H9 (cell line): Measurements from ENCODE around the gene FBXL7. TPM values are rescaled to one million over a fixed set of nuclear protein-coding genes. Genes with fewer than 3 reads are reported as not detected.

Experiments
- DNase-seq: peaks from one replicate; pipeline ENCODE4 v3.0.0-alpha.2; 2017
- H2AFZ ChIP-seq: one replicate; pipeline ENCODE4 v1.6.1; 2013; ENCODE audit warnings: mild to moderate bottlenecking, low read length, control low read depth, moderate library complexity
- H2AK5ac ChIP-seq: 2 replicates; pipeline ENCODE4 v1.6.1; 2013; ENCODE audit warnings: low read length, control low read depth, mixed read lengths; ENCODE audit not compliant: insufficient read length
- H2BK120ac ChIP-seq: one replicate; pipeline ENCODE4 v1.6.1; 2013; ENCODE audit warnings: low read depth, mild to moderate bottlenecking, low read length, control low read depth, inconsistent platforms; ENCODE audit not compliant: poor library complexity, severe bottlenecking
- H2BK12ac ChIP-seq: 2 replicates; pipeline ENCODE4 v1.6.1; 2013; ENCODE audit warnings: low read length, control low read depth, mixed read lengths, low read depth; ENCODE audit not compliant: insufficient read length
- H2BK15ac ChIP-seq: 2 replicates; pipeline ENCODE4 v1.6.1; 2013; ENCODE audit warnings: low read depth, low read length, control low read depth
- H2BK20ac ChIP-seq: one replicate; pipeline ENCODE4 v1.6.1; 2013; ENCODE audit warnings: low read depth, mild to moderate bottlenecking, low read length, control low read depth, inconsistent platforms; ENCODE audit not compliant: poor library complexity, severe bottlenecking
- H2BK5ac ChIP-seq: 2 replicates; pipeline ENCODE4 v1.6.1; 2013; ENCODE audit warnings: low read length, control low read depth, mixed read lengths; ENCODE audit not compliant: insufficient read length
- H3K14ac ChIP-seq: 2 replicates; pipeline ENCODE4 v1.6.1; 2013; ENCODE audit warnings: low read length, control low read depth; ENCODE audit not compliant: insufficient read depth
- H3K18ac ChIP-seq: 2 replicates; pipeline ENCODE4 v1.6.1; 2013; ENCODE audit warnings: low read depth, mild to moderate bottlenecking, mixed read lengths, low read length, control low read depth; ENCODE audit not compliant: insufficient read length
- H3K23ac ChIP-seq: 2 replicates; pipeline ENCODE4 v1.6.1; 2013; ENCODE audit warnings: low read length, control low read depth, mixed read lengths, low read depth; ENCODE audit not compliant: insufficient read length
- H3K23me2 ChIP-seq: 2 replicates; pipeline ENCODE4 v1.6.1; 2013; ENCODE audit warnings: low read depth, mild to moderate bottlenecking, mixed read lengths, low read length, control low read depth; ENCODE audit not compliant: insufficient read length, poor library complexity, severe bottlenecking
- H3K27ac ChIP-seq: 2 replicates; pipeline ENCODE4 v1.5.1; 2013; ENCODE audit warnings: low read length, control low read depth, mixed read lengths, low read depth; ENCODE audit not compliant: insufficient read length
- H3K27me3 ChIP-seq: 2 replicates; pipeline ENCODE4 v1.6.1; 2013; ENCODE audit warnings: low read length, control low read depth, inconsistent platforms; ENCODE audit not compliant: insufficient read depth
- H3K4ac ChIP-seq: 2 replicates; pipeline ENCODE4 v1.6.1; 2013; ENCODE audit warnings: low read depth, mild to moderate bottlenecking, control low read depth, inconsistent platforms, low read length, moderate library complexity
- H3K4me1 ChIP-seq: 2 replicates; pipeline ENCODE4 v1.6.1; 2013; ENCODE audit warnings: low read length, control low read depth, inconsistent platforms; ENCODE audit not compliant: insufficient read depth
- H3K4me2 ChIP-seq: 2 replicates; pipeline ENCODE4 v1.6.1; 2013; ENCODE audit warnings: low read length, control low read depth, mixed read lengths; ENCODE audit not compliant: insufficient read length, insufficient read depth
- H3K56ac ChIP-seq: 2 replicates; pipeline ENCODE4 v1.6.1; 2013; ENCODE audit warnings: low read depth, mild to moderate bottlenecking, mixed read lengths, low read length, control low read depth; ENCODE audit not compliant: insufficient read length
- H3K79me1 ChIP-seq: 2 replicates; pipeline ENCODE4 v1.6.1; 2013; ENCODE audit warnings: low read depth, mild to moderate bottlenecking, moderate library complexity, low read length, control low read depth, inconsistent platforms; ENCODE audit not compliant: insufficient read depth, poor library complexity, severe bottlenecking
- H3K79me2 ChIP-seq: 2 replicates; pipeline ENCODE4 v1.6.1; 2013; ENCODE audit warnings: low read length, control low read depth, inconsistent platforms; ENCODE audit not compliant: insufficient read depth
- H3K9ac ChIP-seq: 2 replicates; pipeline ENCODE4 v1.6.1; 2013; ENCODE audit warnings: low read length, control low read depth, mixed read lengths; ENCODE audit not compliant: insufficient read length; ENCODE audit errors: extremely low read depth
- H3K9me3 ChIP-seq: one replicate; pipeline ENCODE4 v1.6.1; 2013; ENCODE audit warnings: low read depth, low read length, inconsistent platforms; ENCODE audit not compliant: control insufficient read depth
- H3T11ph ChIP-seq: one replicate; pipeline ENCODE4 v1.6.1; 2013; ENCODE audit warnings: mild to moderate bottlenecking, low read length, control low read depth, inconsistent platforms
- H4K20me1 ChIP-seq: one replicate; pipeline ENCODE4 v1.6.1; 2013; ENCODE audit not compliant: control insufficient read depth, insufficient read length, insufficient read depth
- H4K5ac ChIP-seq: 2 replicates; pipeline ENCODE4 v1.6.1; 2013; ENCODE audit warnings: low read depth, mild to moderate bottlenecking, mixed read lengths, low read length, control low read depth; ENCODE audit not compliant: insufficient read length
- H4K8ac ChIP-seq: replicated peaks from 2 replicates; pipeline ENCODE4 v1.6.1; 2013; ENCODE audit warnings: low read length, control low read depth, mixed read lengths, low read depth; ENCODE audit not compliant: insufficient read length
- H4K91ac ChIP-seq: 2 replicates; pipeline ENCODE4 v1.6.1; 2013; ENCODE audit warnings: low read depth, mild to moderate bottlenecking, moderate library complexity, mixed read lengths, low read length, control low read depth; ENCODE audit not compliant: insufficient read length
- H3K27ac Mint-ChIP-seq, 3 experiments: 2 replicates in 2 of 3; 3 replicates in 1 of 3; pipeline ENCODE4 v1.8.0; 2020 to 2021; ENCODE audit warnings: mixed read lengths in 3 of 3, mild to moderate bottlenecking in 1 of 3, moderate library complexity in 1 of 3
- H3K27me3 Mint-ChIP-seq: 2 replicates; pipeline ENCODE4 v1.8.0; 2021; ENCODE audit warnings: low read depth, mild to moderate bottlenecking, moderate library complexity, mixed read lengths
- H3K36me3 Mint-ChIP-seq, 3 experiments: 2 replicates in 2 of 3; 3 replicates in 1 of 3; pipeline ENCODE4 v1.8.0; 2020 to 2021; ENCODE audit warnings: low read depth in 3 of 3, mixed read lengths in 3 of 3; ENCODE audit not compliant: insufficient read depth in 1 of 3
- H3K4me1 Mint-ChIP-seq, 2 experiments: 2 replicates each; pipeline ENCODE4 v1.8.0; 2020; ENCODE audit warnings: mixed read lengths in 2 of 2
- H3K4me3 Mint-ChIP-seq, 2 experiments: 2 replicates in 1 of 2; 3 replicates in 1 of 2; pipeline ENCODE4 v1.8.0; 2020 to 2021; ENCODE audit warnings: mild to moderate bottlenecking in 2 of 2, mixed read lengths in 2 of 2, moderate library complexity in 1 of 2
- H3K9me3 Mint-ChIP-seq, 2 experiments: 2 replicates in 1 of 2; 3 replicates in 1 of 2; pipeline ENCODE4 v1.8.0; 2020; ENCODE audit warnings: mild to moderate bottlenecking in 2 of 2, mixed read lengths in 2 of 2, moderate library complexity in 1 of 2
- WGBS: extraction: QIAGEN DNeasy Blood & Tissue Kit; methylation state at CpG from one replicate; pipeline ENCODE4 v1.1.7; 2013; ENCODE audit warnings: missing lambda C conversion rate, low lambda C conversion rate, mixed read lengths; ENCODE audit not compliant: insufficient read length; ENCODE audit errors: extremely low coverage; 5-methylcytosine and 5-hydroxymethylcytosine counted together
- total RNA-seq: library from RNA; stranded (reverse); gene quantifications from 2 replicates; pipeline ENCODE4 v1.2.1, GENCODE V29; 2021
- TF ChIP-seq, protein P1 (sequence below): fragments of 200-600 bp; sonication (generic); conservative IDR thresholded peaks from 3 replicates; pipeline ENCODE4 v1.8.0; 2021; ENCODE audit warnings: antibody characterized with exemption, mild to moderate bottlenecking

The FBXL7 gene
- total RNA-seq, 1 experiment from 2014 or later, result 14.6 TPM

DNA sequence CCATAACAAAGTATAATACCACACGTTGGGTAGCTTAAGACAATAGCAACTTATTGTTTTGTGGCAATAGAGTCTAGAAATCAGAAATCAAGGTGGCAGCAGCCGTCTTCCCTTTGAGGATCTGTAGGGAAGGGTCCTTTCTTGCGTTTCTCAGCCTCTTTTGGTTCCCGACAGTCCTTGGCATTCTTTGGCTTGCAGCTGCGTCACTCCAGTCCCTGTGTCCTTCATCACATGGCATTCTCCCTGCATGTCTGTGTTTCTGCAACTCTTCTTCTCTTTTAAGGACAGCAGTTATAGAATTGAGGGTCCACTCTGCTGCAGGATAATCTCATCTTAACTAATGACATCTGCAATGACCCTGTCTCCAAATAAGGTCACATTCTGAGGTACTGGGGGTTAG lies 140.1 kb downstream of the FBXL7 start:
- WGBS, result no CpG with 5 or more reads among the region's 5 CpGs
- Histone ChIP-seq H4K8ac (no peak overlapping the region), H3K9ac (no peak overlapping the region), H2BK15ac (no peak overlapping the region), H3K79me2 (no peaks in the 10 kb centered on the region; the same call in 1 of the 2 replicates), H3K4me2 (no peak overlapping the region), H2BK12ac (no peak overlapping the region), H3K27ac (no peak overlapping the region), H4K5ac (no peak overlapping the region), H3K23ac (no peak overlapping the region), H4K91ac (no peak overlapping the region), H4K20me1 (no peaks in the 10 kb centered on the region), H2AK5ac (no peak overlapping the region), H3K9me3 (no peaks in the 10 kb centered on the region), H3K56ac (no peak overlapping the region), H3T11ph (no peak overlapping the region), H3K23me2 (no peaks in the 10 kb centered on the region), H3K79me1 (no peaks in the 10 kb centered on the region), H2BK20ac (no peak overlapping the region), H3K18ac (no peak overlapping the region), H3K27me3 (no peaks in the 10 kb centered on the region), H2BK120ac (no peak overlapping the region), H2BK5ac (no peak overlapping the region), H3K4ac (no peak overlapping the region), H2AFZ (no peak overlapping the region), H3K14ac (no peak overlapping the region), H3K4me1 (peaks cover 6% of the 10 kb centered on the region; the same call in 1 of the 2 replicates)
- TF ChIP-seq, protein P1, sequence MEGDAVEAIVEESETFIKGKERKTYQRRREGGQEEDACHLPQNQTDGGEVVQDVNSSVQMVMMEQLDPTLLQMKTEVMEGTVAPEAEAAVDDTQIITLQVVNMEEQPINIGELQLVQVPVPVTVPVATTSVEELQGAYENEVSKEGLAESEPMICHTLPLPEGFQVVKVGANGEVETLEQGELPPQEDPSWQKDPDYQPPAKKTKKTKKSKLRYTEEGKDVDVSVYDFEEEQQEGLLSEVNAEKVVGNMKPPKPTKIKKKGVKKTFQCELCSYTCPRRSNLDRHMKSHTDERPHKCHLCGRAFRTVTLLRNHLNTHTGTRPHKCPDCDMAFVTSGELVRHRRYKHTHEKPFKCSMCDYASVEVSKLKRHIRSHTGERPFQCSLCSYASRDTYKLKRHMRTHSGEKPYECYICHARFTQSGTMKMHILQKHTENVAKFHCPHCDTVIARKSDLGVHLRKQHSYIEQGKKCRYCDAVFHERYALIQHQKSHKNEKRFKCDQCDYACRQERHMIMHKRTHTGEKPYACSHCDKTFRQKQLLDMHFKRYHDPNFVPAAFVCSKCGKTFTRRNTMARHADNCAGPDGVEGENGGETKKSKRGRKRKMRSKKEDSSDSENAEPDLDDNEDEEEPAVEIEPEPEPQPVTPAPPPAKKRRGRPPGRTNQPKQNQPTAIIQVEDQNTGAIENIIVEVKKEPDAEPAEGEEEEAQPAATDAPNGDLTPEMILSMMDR, result no peak
- Mint-ChIP-seq H3K36me3 (peaks cover 0 to 3% (median 2%) of the 10 kb centered on the region in 3 experiments; a peak in 6 of 7 replicates), H3K4me3 (no peak overlapping the region), H3K9me3 (peaks cover 0 to 2% of the 10 kb centered on the region in 2 experiments; a peak in 1 of 5 replicates), H3K4me1 (peaks cover 25 to 27% of the 10 kb centered on the region in 2 experiments), H3K27me3 (no peaks in the 10 kb centered on the region), H3K27ac (no peak overlapping the region)
- DNase-seq, result no peak
